K562 (cell line): Measurements from ENCODE around the gene MAML1. TPM values are rescaled to one million over a fixed set of nuclear protein-coding genes. Genes with fewer than 3 reads are reported as not detected.

Source experiments
- EWSR1 ChIP-seq: fragments of 450-650 bp; IDR thresholded peaks from 2 replicates; pipeline ENCODE4 v1.6.1; 2018; ENCODE audit warnings: borderline replicate concordance, mild to moderate bottlenecking, low read depth, moderate library complexity; ENCODE audit not compliant: partially characterized antibody
- FOXA3 ChIP-seq, 2 experiments: fragments of 450-650 bp in 1 of 2; sonication (generic) in 1 of 2; formaldehyde crosslinking; IDR thresholded peaks in 1 of 2; conservative IDR thresholded peaks in 1 of 2; 2 replicates each; pipeline versions ENCODE4 v1.4.0 to v1.8.0; 2020 to 2022; ENCODE audit warnings: mild to moderate bottlenecking in 2 of 2, missing genetic modification reagents in 1 of 2
- ID3 ChIP-seq, 2 experiments: fragments of 250-450 bp in 1 of 2; fragments of 450-650 bp in 1 of 2; sonication (Bioruptor Pico) in 1 of 2; IDR thresholded peaks; 2 replicates each; pipeline versions ENCODE4 v1.6.1 to v1.8.0; 2016 to 2021; ENCODE audit warnings: mild to moderate bottlenecking in 2 of 2, moderate library complexity in 2 of 2, missing compliant biosample characterization in 1 of 2, missing genetic modification characterization in 1 of 2
- MEF2A ChIP-seq: IDR thresholded peaks from 2 replicates; pipeline ENCODE4 v1.6.1; 2011; ENCODE audit warnings: low read depth, mild to moderate bottlenecking, low read length, moderate library complexity; ENCODE audit not compliant: control insufficient read depth
- MEIS2 ChIP-seq: fragments of 450-650 bp; IDR thresholded peaks from 2 replicates; pipeline ENCODE4 v1.6.1; 2014; ENCODE audit warnings: mild to moderate bottlenecking; ENCODE audit not compliant: partially characterized antibody
- NBN ChIP-seq: fragments of 450-650 bp; IDR thresholded peaks from 2 replicates; pipeline ENCODE4 v1.6.1; 2016; ENCODE audit warnings: low read depth, mild to moderate bottlenecking
- POLR2G ChIP-seq: fragments of 200-400 bp; formaldehyde crosslinking; IDR thresholded peaks from 2 replicates; pipeline ENCODE4 v1.6.1; 2017; ENCODE audit warnings: low read depth, mild to moderate bottlenecking, antibody characterized with exemption, low read length, moderate library complexity
- POLR3A ChIP-seq: IDR thresholded peaks from 2 replicates; pipeline ENCODE4 v1.6.1; 2011; ENCODE audit warnings: borderline replicate concordance, mild to moderate bottlenecking, moderate library complexity; ENCODE audit not compliant: insufficient read length, insufficient read depth; ENCODE audit errors: extremely low read depth
- polyA plus RNA-seq, 8 experiments: library from polyadenylated mRNA; depleted of rRNA in 4 of 8; stranded (reverse) in 5 of 8; unstranded in 3 of 8; fragments of >200 nt; fragmentation: Nextera tagmentation in 2 of 8; fragmentation: Illumina TruSeq in 1 of 8; extraction: Ambion mirVana in 2 of 8; extraction: Trizol in 1 of 8; gene quantifications; 2 replicates each; pipeline versions ENCODE4 v1.2.1 to v1.2.3, GENCODE V29; 2011 to 2014; ENCODE audit warnings: inconsistent platforms in 1 of 8, missing spikeins in 1 of 8
- total RNA-seq, 7 experiments: library from RNA; depleted of rRNA in 6 of 7; stranded (reverse); fragments of >200 nt in 6 of 7; fragmentation: Illumina TruSeq in 2 of 7; extraction: Trizol in 2 of 7; gene quantifications; 2 replicates each; pipeline versions ENCODE4 v1.2.1 to v1.2.3, GENCODE V29; 2011 to 2021; ENCODE audit warnings: low replicate concordance in 1 of 7
- TF ChIP-seq, protein P1 (sequence below): sonication (generic); formaldehyde crosslinking; IDR thresholded peaks from 2 replicates; pipeline ENCODE4 v1.8.0; 2022; ENCODE audit warnings: mild to moderate bottlenecking, missing genetic modification reagents
- TF ChIP-seq, protein P2 (sequence below), 2 experiments: fragments of 450-650 bp; IDR thresholded peaks; 2 replicates each; pipeline ENCODE4 v1.6.1; 2016; ENCODE audit warnings: mild to moderate bottlenecking in 2 of 2, borderline replicate concordance in 1 of 2, low read depth in 1 of 2, moderate library complexity in 1 of 2

The MAML1 gene
- total and polyA plus RNA-seq, 9 of the 15 experiments (the other 6 are each of a cell fraction or from before 2014, with no cell fraction given), result 0.32 to 18.4 (median 7.0) TPM

- TF ChIP-seq MEF2A, result 0 out of 2 replicates have a peak, but pooled peaks have one; percentile 12
- no peak for TF ChIP-seq EWSR1
- 0 out of 2 replicates have a peak, but pooled peaks have one; percentile 40 for TF ChIP-seq NBN
- TF ChIP-seq, protein P1, sequence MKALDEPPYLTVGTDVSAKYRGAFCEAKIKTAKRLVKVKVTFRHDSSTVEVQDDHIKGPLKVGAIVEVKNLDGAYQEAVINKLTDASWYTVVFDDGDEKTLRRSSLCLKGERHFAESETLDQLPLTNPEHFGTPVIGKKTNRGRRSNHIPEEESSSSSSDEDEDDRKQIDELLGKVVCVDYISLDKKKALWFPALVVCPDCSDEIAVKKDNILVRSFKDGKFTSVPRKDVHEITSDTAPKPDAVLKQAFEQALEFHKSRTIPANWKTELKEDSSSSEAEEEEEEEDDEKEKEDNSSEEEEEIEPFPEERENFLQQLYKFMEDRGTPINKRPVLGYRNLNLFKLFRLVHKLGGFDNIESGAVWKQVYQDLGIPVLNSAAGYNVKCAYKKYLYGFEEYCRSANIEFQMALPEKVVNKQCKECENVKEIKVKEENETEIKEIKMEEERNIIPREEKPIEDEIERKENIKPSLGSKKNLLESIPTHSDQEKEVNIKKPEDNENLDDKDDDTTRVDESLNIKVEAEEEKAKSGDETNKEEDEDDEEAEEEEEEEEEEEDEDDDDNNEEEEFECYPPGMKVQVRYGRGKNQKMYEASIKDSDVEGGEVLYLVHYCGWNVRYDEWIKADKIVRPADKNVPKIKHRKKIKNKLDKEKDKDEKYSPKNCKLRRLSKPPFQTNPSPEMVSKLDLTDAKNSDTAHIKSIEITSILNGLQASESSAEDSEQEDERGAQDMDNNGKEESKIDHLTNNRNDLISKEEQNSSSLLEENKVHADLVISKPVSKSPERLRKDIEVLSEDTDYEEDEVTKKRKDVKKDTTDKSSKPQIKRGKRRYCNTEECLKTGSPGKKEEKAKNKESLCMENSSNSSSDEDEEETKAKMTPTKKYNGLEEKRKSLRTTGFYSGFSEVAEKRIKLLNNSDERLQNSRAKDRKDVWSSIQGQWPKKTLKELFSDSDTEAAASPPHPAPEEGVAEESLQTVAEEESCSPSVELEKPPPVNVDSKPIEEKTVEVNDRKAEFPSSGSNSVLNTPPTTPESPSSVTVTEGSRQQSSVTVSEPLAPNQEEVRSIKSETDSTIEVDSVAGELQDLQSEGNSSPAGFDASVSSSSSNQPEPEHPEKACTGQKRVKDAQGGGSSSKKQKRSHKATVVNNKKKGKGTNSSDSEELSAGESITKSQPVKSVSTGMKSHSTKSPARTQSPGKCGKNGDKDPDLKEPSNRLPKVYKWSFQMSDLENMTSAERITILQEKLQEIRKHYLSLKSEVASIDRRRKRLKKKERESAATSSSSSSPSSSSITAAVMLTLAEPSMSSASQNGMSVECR (CRISPR knock-in tag), result peak; percentile 79
- TF ChIP-seq, protein P2, sequence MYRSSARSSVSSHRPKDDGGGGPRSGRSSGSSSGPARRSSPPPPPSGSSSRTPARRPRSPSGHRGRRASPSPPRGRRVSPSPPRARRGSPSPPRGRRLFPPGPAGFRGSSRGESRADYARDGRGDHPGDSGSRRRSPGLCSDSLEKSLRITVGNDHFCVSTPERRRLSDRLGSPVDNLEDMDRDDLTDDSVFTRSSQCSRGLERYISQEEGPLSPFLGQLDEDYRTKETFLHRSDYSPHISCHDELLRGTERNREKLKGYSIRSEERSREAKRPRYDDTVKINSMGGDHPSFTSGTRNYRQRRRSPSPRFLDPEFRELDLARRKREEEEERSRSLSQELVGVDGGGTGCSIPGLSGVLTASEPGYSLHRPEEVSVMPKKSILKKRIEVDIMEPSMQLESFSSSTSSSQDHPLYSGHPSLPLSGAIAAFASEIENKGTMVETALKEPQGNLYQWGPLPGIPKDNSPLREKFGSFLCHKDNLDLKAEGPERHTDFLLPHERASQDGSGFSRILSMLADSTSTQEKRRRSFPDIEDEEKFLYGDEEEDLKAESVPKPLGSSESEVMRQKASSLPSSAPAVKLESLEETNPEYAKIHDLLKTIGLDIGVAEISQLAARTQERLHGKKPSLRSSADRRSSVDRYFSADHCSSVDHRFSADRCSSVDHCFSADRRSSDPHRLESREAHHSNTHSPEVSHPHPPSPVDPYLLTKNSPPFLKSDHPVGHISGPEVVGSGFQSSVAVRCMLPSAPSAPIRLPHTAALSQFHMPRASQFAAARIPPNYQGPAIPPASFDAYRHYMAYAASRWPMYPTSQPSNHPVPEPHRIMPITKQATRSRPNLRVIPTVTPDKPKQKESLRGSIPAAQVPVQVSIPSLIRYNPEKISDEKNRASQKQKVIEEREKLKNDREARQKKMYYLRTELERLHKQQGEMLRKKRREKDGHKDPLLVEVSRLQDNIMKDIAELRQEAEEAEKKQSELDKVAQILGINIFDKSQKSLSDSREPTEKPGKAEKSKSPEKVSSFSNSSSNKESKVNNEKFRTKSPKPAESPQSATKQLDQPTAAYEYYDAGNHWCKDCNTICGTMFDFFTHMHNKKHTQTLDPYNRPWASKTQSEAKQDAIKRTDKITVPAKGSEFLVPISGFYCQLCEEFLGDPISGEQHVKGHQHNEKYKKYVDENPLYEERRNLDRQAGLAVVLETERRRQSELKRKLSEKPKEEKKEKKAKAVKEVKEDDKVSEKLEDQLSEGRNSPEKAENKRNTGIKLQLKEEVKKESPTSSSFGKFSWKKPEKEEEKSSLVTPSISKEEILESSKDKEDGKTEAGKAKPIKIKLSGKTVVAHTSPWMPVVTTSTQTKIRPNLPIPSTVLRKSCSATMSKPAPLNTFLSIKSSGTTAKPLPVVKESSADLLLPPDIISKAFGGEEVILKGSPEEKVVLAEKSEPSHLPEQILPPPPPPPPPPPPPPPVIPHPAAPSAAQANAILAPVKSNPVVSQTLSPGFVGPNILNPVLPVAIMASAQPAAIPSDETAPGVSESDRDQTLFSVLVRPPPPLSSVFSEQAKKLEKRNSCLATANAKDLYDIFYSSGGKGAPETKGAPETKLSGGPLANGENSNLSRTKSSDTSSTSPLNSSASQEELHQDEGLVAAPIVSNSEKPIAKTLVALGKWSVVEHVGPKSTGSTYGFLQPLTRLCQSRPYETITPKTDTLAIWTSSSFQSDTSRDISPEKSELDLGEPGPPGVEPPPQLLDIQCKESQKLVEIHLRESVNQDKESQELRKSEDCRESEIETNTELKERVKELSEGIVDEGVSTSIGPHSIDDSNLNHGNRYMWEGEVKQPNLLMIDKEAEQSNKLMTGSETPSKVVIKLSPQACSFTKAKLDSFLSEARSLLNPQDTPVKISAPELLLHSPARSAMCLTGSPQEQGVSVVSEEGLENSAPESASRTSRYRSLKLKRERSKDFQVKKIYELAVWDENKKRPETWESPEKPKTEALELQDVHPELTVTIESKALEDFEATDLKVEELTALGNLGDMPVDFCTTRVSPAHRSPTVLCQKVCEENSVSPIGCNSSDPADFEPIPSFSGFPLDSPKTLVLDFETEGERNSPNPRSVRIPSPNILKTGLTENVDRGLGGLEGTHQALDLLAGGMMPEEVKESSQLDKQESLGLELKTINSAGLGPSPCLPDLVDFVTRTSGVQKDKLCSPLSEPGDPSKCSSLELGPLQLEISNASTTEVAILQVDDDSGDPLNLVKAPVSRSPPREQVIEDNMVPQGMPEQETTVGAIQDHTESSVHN (IDR thresholded peaks at IDR 0.05; ENCODE audit: borderline replicate concordance in 1 of 2, low read depth in 1 of 2), result peak in 1 of 2 experiments; percentile 94; a peak in 2 of 4 replicates
- no peak for TF ChIP-seq ID3 (CRISPR knock-in tag; IDR thresholded peaks at IDR 0.05)
- TF ChIP-seq ID3 (tag; IDR thresholded peaks at IDR 0.05), result peak; percentile 21; the same call in 1 of the 2 replicates
- no peak for TF ChIP-seq POLR3A
- TF ChIP-seq POLR2G, result peak; percentile 80
- peak; percentile 91 to 95 for TF ChIP-seq FOXA3 (CRISPR knock-in tag; conservative IDR thresholded peaks at IDR 0.05 in 1 of 2, IDR thresholded peaks at IDR 0.05 in 1 of 2)
- no peak for TF ChIP-seq MEIS2
Observed at GRCh38 chr5:179818746-179819295, 86.2 kb downstream of the MAML1 start (continued).
